Effector CD8-positive, alpha-beta T cell (primary cell): Measurements from ENCODE around the gene NFASC.

Experiments used
- DNase-seq: peaks from one replicate; lab custom pipeline; 2025; lab: John Stamatoyannopoulos, UW

Gene NFASC

GRCh38 chr1:204983136-204983535, 112.5 kb downstream of the NFASC start:
- DNase-seq: no peak

- DNase-seq: no peak
These were observed 113.2 kb downstream of the NFASC start for GRCh38 chr1:204983881-204984280.

GRCh38 chr1:204984499-204984898, 113.8 kb downstream of the NFASC start:
- DNase-seq: no peak

GRCh38 chr1:204986181-204986580, 115.5 kb downstream of the NFASC start:
- DNase-seq: no peak

- no peak for DNase-seq
These were observed 117.0 kb downstream of the NFASC start for GRCh38 chr1:204987689-204988088.

GRCh38 chr1:204988196-204988595, 117.5 kb downstream of the NFASC start:
- DNase-seq: no peak

GRCh38 chr1:204989266-204990058, 118.8 kb downstream of the NFASC start:
- DNase-seq: peak; percentile 6

GRCh38 chr1:204990059-204990664, 119.5 kb downstream of the NFASC start:
- no peak for DNase-seq

GRCh38 chr1:204990721-204991341, 120.2 kb downstream of the NFASC start:
- DNase-seq: no peak

GRCh38 chr1:204991342-204991844, 120.7 kb downstream of the NFASC start:
- no peak for DNase-seq

GRCh38 chr1:204992201-204992997, 121.7 kb downstream of the NFASC start:
- no peak for DNase-seq

GRCh38 chr1:204992998-204993314, 122.3 kb downstream of the NFASC start:
- no peak for DNase-seq

GRCh38 chr1:204994086-204994862, 123.6 kb downstream of the NFASC start:
- no peak for DNase-seq

GRCh38 chr1:204996981-204997380, 126.3 kb downstream of the NFASC start:
- no peak for DNase-seq

- DNase-seq: no peak
These were observed 127.1 kb downstream of the NFASC start for GRCh38 chr1:204997591-204998355.

GRCh38 chr1:205001162-205001561, 130.5 kb downstream of the NFASC start:
- no peak for DNase-seq

GRCh38 chr1:205002705-205003104, 132.0 kb downstream of the NFASC start:
- no peak for DNase-seq

GRCh38 chr1:205003358-205004131, 132.9 kb downstream of the NFASC start:
- DNase-seq: no peak

GRCh38 chr1:205004351-205004750, 133.7 kb downstream of the NFASC start:
- DNase-seq: no peak

GRCh38 chr1:205008896-205009295, 138.2 kb downstream of the NFASC start:
- no peak for DNase-seq
